Natural killer cell (primary cell): ENCODE data around the gene OR52J3. TPM values are rescaled to one million over a fixed set of nuclear protein-coding genes. Genes with fewer than 3 reads are reported as not detected.

Experiments used
- ATAC-seq, 3 donors: fragments of 150-1000 bp in 2 of 3; fragments of 200-7000 bp in 1 of 3; cut with Tn5 transposase; 1 replicate in 1 of 3; 2 replicates in 2 of 3; pipeline ENCODE4 v1.10.0; 2021; ENCODE audit warnings: mild to moderate bottlenecking in 2 of 3, moderate library complexity in 2 of 3
- DNase-seq, 2 donors: peaks; one replicate each; pipeline versions ENCODE4 v3.0.0 to v3.0.0-alpha.2; 2013 to 2021; ENCODE audit warnings: mixed read lengths in 1 of 2
- H3K27ac ChIP-seq: one replicate; pipeline ENCODE4 v1.5.1; 2013; ENCODE audit warnings: mild to moderate bottlenecking, low read length
- H3K27me3 ChIP-seq: one replicate; pipeline ENCODE4 v1.6.1; 2013; ENCODE audit warnings: low read length; ENCODE audit not compliant: control insufficient read depth, insufficient read depth
- H3K36me3 ChIP-seq: one replicate; pipeline ENCODE4 v1.6.1; 2013; ENCODE audit warnings: low read length; ENCODE audit not compliant: control insufficient read depth, insufficient read depth
- H3K4me1 ChIP-seq: one replicate; pipeline ENCODE4 v1.6.1; 2013; ENCODE audit warnings: low read length; ENCODE audit not compliant: control insufficient read depth, insufficient read depth
- H3K4me3 ChIP-seq: one replicate; pipeline ENCODE4 v1.5.1; 2013; ENCODE audit warnings: low read length
- H3K9me3 ChIP-seq: one replicate; pipeline ENCODE4 v1.6.1; 2013; ENCODE audit warnings: low read length; ENCODE audit not compliant: control insufficient read depth, insufficient read depth
- H3K27ac Mint-ChIP-seq, 2 donors: one replicate each; pipeline ENCODE4 v1.8.0; 2022; ENCODE audit warnings: mild to moderate bottlenecking in 2 of 2, mixed read lengths in 2 of 2, moderate library complexity in 1 of 2
- H3K27me3 Mint-ChIP-seq, 2 donors: one replicate each; pipeline ENCODE4 v1.8.0; 2022; ENCODE audit warnings: low read depth in 2 of 2, mixed read lengths in 2 of 2
- H3K36me3 Mint-ChIP-seq: one replicate; pipeline ENCODE4 v1.8.0; 2022; ENCODE audit warnings: mixed read lengths
- H3K4me1 Mint-ChIP-seq, 2 donors: one replicate each; pipeline ENCODE4 v1.8.0; 2022; ENCODE audit warnings: mixed read lengths in 2 of 2
- H3K4me3 Mint-ChIP-seq: one replicate; pipeline ENCODE4 v1.8.0; 2022; ENCODE audit warnings: mild to moderate bottlenecking, moderate library complexity, mixed read lengths
- H3K9me3 Mint-ChIP-seq, 2 donors: one replicate each; pipeline ENCODE4 v1.8.0; 2022; ENCODE audit warnings: mixed read lengths in 2 of 2
- CTCF ChIP-seq: fragments of 200-600 bp; IDR thresholded peaks from one replicate; pipeline ENCODE4 v1.8.0; 2022; ENCODE audit warnings: antibody characterized with exemption
- WGBS: methylation state at CpG from one replicate; pipeline ENCODE4 v1.1.7; 2013; ENCODE audit warnings: missing lambda C conversion rate; ENCODE audit not compliant: insufficient coverage; 5-methylcytosine and 5-hydroxymethylcytosine counted together
- intact Hi-C: fragments of 100-400 bp; cut with micrococcal nuclease; formaldehyde crosslinking; loops from one replicate; pipeline ENCODE4 v1.14.2; 2022
- total RNA-seq, 4 donors: library from RNA; stranded (reverse); fragments of 120-200 nt in 1 of 4; gene quantifications; one replicate each; pipeline versions ENCODE4 v1.2.3 to v1.2.4, GENCODE V29; 2013 to 2022

Gene OR52J3
- total RNA-seq, 3 donors from 2014 or later (not counting 1 experiment from before 2014, with no cell fraction given), result not detected

- no peaks in the 10 kb centered on the region for H3K4me1 ChIP-seq
- intact Hi-C loops, result no loop called here
- no peak overlapping the region for H3K4me3 Mint-ChIP-seq
- no peaks in the 10 kb centered on the region for H3K9me3 ChIP-seq
- H3K27me3 Mint-ChIP-seq, result peaks cover 2 to 10% of the 10 kb centered on the region in 2 donors
- H3K27ac ChIP-seq, result no peak overlapping the region
- H3K4me3 ChIP-seq, result no peak overlapping the region
- no peaks in the 10 kb centered on the region for H3K27me3 ChIP-seq
- H3K36me3 Mint-ChIP-seq, result no peaks in the 10 kb centered on the region
- no peak for ATAC-seq
- peaks cover 0 to 2% of the 10 kb centered on the region in 2 donors for H3K9me3 Mint-ChIP-seq
- no peak for DNase-seq
- H3K4me1 Mint-ChIP-seq, result no peaks in the 10 kb centered on the region
- H3K27ac Mint-ChIP-seq, result no peak overlapping the region
- H3K36me3 ChIP-seq, result no peaks in the 10 kb centered on the region
- TF ChIP-seq CTCF, result no peak
- WGBS, result 89% methylated on average over 6 of the region's 8 CpGs
Measured at GRCh38 chr11:5092821-5093585, 46.7 kb downstream of the OR52J3 start.

GRCh38 chr11:5096011-5096410, 49.7 kb downstream of the OR52J3 start:
- WGBS, result 83% methylated on average over 1 of the region's 2 CpGs
- intact Hi-C loops, result no loop called here

More at GRCh38 chr11:5096011-5096410, 49.7 kb downstream of the OR52J3 start:
- H3K36me3 Mint-ChIP-seq, result no peaks in the 10 kb centered on the region
- DNase-seq, result no peak
- H3K9me3 Mint-ChIP-seq, result peaks cover 0 to 2% of the 10 kb centered on the region in 2 donors
- H3K4me3 Mint-ChIP-seq, result no peak overlapping the region
- H3K27ac Mint-ChIP-seq, result no peak overlapping the region
- H3K4me1 Mint-ChIP-seq, result no peaks in the 10 kb centered on the region
- H3K4me1 ChIP-seq, result no peaks in the 10 kb centered on the region
- H3K27ac ChIP-seq, result no peak overlapping the region
- no peak for ATAC-seq
- H3K9me3 ChIP-seq, result no peaks in the 10 kb centered on the region
- H3K4me3 ChIP-seq, result no peak overlapping the region
- no peaks in the 10 kb centered on the region for H3K36me3 ChIP-seq
- TF ChIP-seq CTCF, result no peak
- H3K27me3 Mint-ChIP-seq, result no peaks in the 10 kb centered on the region
- no peaks in the 10 kb centered on the region for H3K27me3 ChIP-seq

Other genes with a start within 250 kb of the OR52J3 start
- gene OR52R1, start 242.1 kb upstream of the OR52J3 start, total RNA-seq, result not detected
- not detected for gene OR51F2, start 225.2 kb upstream of the OR52J3 start, total RNA-seq
- gene OR51S1, start 197.3 kb upstream of the OR52J3 start, total RNA-seq, result not detected
- not detected for gene OR51T1, start 164.6 kb upstream of the OR52J3 start, total RNA-seq
- gene OR51A7, start 142.7 kb upstream of the OR52J3 start, total RNA-seq, result not detected
- gene OR51G2, start 127.2 kb upstream of the OR52J3 start, total RNA-seq, result not detected
- not detected for gene OR51G1, start 122.2 kb upstream of the OR52J3 start, total RNA-seq
- not detected for gene OR51A4, start 98.9 kb upstream of the OR52J3 start, total RNA-seq
- gene OR51A2, start 90.8 kb upstream of the OR52J3 start, total RNA-seq, result not detected
- not detected for gene OR51L1, start 51.7 kb upstream of the OR52J3 start, total RNA-seq
- not detected for gene OR52E2, start 13.1 kb downstream of the OR52J3 start, total RNA-seq
- not detected for gene OR52E1, start 23.0 kb downstream of the OR52J3 start, total RNA-seq
- not detected for gene OR52A5, start 91.8 kb downstream of the OR52J3 start, total RNA-seq
- gene OR52A1, start 108.2 kb downstream of the OR52J3 start, total RNA-seq, result not detected
- gene OR51V1, start 154.2 kb downstream of the OR52J3 start, total RNA-seq, result not detected
- 10 to 100 TPM in 1 of 3 donors, 1 to 10 TPM in 1, not detected in 1; 2.6 to 10.6 TPM for gene HBB, start 180.5 kb downstream of the OR52J3 start, total RNA-seq
- not detected for gene HBD, start 188.0 kb downstream of the OR52J3 start, total RNA-seq
- not detected for gene HBG1, start 203.3 kb downstream of the OR52J3 start, total RNA-seq
- not detected for gene HBG2, start 208.3 kb downstream of the OR52J3 start, total RNA-seq
- not detected for gene HBE1, start 223.4 kb downstream of the OR52J3 start, total RNA-seq